SK-MEL-5 (cell line): ENCODE data around the gene C5orf24. TPM values are rescaled to one million over a fixed set of nuclear protein-coding genes. Genes with fewer than 3 reads are reported as not detected.
"Not testable (repeated sequence)": the region's sequence is repeated elsewhere in the genome, so short reads cannot be mapped to it uniquely, and the experiment has no call there.

Source experiments
- DNase-seq: peaks from one replicate; pipeline ENCODE4 v3.0.0-alpha.2; 2016; ENCODE audit warnings: low read depth, low spot score
- in situ Hi-C: cut with HindIII; loops from 2 replicates; pipeline ENCODE4 v1.10.0; 2016; ENCODE audit warnings: low sequenced_read_pairs, high pct_unique_total_duplicates, low pct_unique_long_range_greater_than_20kb
- polyA plus RNA-seq, 2 experiments: library from polyadenylated mRNA; depleted of rRNA; stranded (reverse); fragments of >200 nt; gene quantifications; 2 replicates each; pipeline ENCODE4 v1.2.3, GENCODE V29; 2015
- total RNA-seq: library from RNA; depleted of rRNA; stranded (reverse); fragments of >200 nt; shearing (Covaris generic); gene quantifications from 2 replicates; pipeline ENCODE4 v1.2.3, GENCODE V29; 2014; rRNA removed

C5orf24 gene
- total RNA-seq: 41.7 and 42.2 TPM in 2 replicates
- 42.9 and 52.6 TPM in 2 replicates for polyA plus RNA-seq (2015; cell fraction: cytosol; rRNA removed)
- polyA plus RNA-seq (2015; cell fraction: nucleus; rRNA removed): 53.8 and 61.4 TPM in 2 replicates

- peak; percentile 94 for DNase-seq
- in situ Hi-C loops: no loop called here
Measured at GRCh38 chr5:134845852-134846640, at the start of gene C5orf24. Gene C5orf24 (plus strand): TSS chr5:134845968. CDS start chr5:134854901, 8,933 bp downstream.

GRCh38 chr5:134798468-134798867 is 47.3 kb upstream of the C5orf24 start:
- no peak for DNase-seq
- in situ Hi-C loops: no loop called here

GRCh38 chr5:134803821-134804220 is 41.9 kb upstream of the C5orf24 start:
- DNase-seq: no peak
- in situ Hi-C loops: no loop called here

GRCh38 chr5:134813407-134813806 is 32.4 kb upstream of the C5orf24 start:
- in situ Hi-C loops: no loop called here

GRCh38 chr5:134813827-134814226 is 31.9 kb upstream of the C5orf24 start:
- in situ Hi-C loops: no loop called here
- DNase-seq: no peak

More at GRCh38 chr5:134813407-134813806, 32.4 kb upstream of the C5orf24 start:
- DNase-seq: no peak

GRCh38 chr5:134817006-134817405 is 28.8 kb upstream of the C5orf24 start:
- in situ Hi-C loops: no loop called here
- no peak for DNase-seq

DNA sequence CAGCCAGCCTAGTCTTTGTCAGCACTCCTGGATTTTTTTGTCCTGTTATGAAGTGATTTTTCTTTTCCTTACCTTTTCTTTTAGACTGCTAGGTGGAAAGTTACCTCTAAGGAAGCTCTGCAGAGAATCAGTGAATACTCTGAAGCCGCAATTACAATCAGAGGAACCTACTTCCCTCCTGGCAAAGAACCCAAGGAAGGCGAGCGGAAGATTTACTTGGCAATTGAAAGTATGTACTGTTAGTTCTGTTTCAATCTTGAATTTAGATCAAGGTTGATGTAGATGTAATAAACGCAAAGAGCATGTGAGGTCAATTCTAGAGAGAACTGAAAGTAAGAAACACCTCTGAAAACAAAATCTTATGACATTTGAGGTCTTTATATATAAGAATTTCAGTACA is 27.0 kb upstream of the C5orf24 start:
- in situ Hi-C loops: no loop called here

GRCh38 chr5:134819407-134819963 is 26.3 kb upstream of the C5orf24 start:
- no peak for DNase-seq
- in situ Hi-C loops: no loop called here

More for the DNA sequence above, 27.0 kb upstream of the C5orf24 start:
- DNase-seq: no peak

- in situ Hi-C loops: no loop called here
- no peak for DNase-seq
Measured at GRCh38 chr5:134821841-134822240, 23.9 kb upstream of the C5orf24 start.

DNA sequence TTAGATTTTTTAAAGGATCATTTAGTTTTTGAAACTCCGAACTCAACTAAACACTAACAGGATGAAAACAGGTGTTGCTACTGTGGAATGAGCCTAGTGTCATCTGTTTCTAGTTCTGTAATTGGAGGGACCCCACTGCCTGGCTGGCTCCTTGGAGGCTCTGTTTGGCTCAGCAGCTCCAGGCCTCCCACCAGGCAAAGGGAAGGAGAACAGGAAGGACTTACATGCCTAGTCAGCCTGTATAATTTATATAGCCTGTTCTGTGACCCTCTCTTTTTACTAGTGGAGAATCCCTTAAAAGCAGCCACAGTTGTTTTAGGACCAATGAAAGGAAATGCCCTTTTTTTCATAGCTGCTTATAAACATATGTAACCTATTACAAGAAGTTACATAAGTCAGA is 21.1 kb upstream of the C5orf24 start:
- DNase-seq: no peak
- in situ Hi-C loops: no loop called here

DNA sequence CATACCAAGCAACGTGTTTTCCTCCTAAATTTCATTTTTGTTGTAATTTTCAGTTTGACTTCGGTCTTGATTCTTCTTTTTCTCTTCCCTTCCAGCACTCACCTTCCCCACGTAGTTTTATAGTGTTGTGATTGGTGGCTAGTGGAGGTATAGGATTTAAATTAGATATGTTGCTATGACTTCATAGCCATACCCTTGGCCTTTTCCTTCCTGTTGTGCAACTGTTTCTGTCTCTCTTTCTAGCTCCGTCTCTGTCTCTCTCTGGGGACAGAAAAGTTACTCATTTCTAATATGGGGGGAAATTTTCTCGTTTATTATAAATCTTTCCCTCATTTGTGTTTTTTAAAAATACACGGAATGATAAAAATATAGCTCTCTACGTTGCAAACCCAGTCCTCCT is 20.6 kb upstream of the C5orf24 start:
- in situ Hi-C loops: no loop called here
- no peak for DNase-seq

DNA sequence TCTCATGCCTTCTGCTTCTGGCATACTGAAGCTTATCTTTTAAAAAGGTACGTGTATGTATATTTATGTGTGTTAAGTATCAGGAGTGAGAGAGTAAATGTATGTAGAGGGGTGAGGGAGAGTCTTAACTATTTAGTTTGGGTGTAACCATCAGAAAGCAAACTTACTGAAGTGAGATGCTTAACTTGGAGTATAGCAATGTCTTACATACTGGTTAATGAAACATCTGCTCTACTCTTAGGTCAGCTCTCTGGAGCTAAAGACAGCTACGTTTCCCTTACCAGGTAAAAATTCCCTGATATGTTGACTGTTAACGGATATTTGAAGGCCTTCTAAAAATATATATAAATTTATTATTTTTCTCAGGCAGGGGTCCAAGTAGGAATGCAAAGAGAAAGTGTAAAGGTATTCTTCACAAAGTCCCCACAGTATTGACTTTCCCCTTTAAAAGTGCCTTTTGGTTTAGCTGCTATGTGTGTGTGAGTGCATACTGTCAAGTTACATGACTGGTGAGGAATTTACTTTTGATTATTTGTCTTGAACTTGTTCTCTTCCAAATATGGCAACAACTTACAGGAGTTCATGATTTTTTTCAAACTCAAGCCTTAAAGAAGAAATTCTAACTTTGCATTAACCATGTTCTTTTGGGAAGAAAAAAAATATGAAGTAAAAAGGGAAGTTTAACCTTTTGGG is 12.3 kb upstream of the C5orf24 start:
- in situ Hi-C loops: no loop called here
- no peak for DNase-seq

DNA sequence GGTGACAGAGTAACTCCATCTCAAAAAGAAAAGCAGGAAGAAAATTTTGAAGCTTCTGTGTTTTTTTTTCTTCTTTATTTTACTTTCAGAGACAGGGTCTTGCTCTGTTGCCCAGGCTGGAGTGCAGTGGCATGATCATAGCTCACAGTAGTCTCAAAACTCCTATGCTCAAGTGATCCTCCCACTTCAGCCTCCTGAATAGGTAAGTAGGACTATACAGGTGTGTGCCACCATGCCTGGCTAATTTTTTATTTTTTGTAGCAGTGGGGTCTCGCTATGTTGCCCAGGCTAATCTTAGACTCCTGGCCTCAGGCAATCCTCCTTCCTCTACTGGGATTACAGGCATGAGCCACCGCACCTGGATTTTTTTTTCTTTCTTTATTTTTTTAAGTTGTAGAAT is 10.1 kb upstream of the C5orf24 start:
- DNase-seq: no peak
- in situ Hi-C loops: no loop called here

- in situ Hi-C loops: no loop called here
- DNase-seq: no peak
Measured at GRCh38 chr5:134837530-134838181, 8.1 kb upstream of the C5orf24 start.

DNA sequence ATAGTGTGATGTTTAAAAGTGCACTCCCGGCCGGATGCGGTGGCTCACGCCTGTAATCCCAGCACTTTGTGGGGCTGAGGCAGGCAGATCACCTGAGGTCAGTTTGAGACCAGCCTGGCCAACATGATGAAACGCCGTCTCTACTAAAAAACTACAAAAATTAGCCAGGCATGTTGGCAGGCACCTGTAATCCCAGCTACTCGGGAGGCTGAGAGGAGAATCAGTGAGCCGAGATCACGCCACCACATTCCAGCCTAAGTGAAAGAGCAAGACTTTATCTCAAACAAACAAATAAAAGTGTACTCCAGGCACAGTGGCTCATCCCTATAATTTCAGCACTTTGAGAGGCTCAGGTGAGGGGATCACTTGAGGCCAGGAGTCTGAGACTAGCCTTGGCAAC is 7.4 kb upstream of the C5orf24 start:
- in situ Hi-C loops, DNase-seq: not testable (repeated sequence)

GRCh38 chr5:134840811-134841210 is 5.0 kb upstream of the C5orf24 start:
- in situ Hi-C loops: no loop called here

DNA sequence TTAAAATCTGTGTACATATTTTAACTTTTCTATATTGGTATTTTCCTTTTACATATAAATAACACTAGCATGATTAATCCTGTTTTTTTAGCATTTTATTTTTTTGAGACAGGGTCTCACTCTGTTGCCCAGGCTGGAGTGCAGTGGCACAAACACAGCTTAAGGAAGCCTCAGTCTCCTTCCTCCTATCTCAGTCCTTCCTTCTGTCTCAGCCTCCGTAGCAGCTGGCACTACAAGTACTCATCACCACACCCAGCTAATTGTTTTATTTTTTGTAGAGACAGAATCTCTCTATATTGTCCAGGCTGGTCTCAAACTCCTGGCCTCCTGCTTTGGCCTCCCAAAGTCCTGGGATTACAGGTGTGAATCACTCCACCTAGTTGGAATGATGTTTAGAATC is 1.5 kb upstream of the C5orf24 start:
- DNase-seq: no peak
- in situ Hi-C loops: no loop called here

More at GRCh38 chr5:134840811-134841210, 5.0 kb upstream of the C5orf24 start:
- peak; percentile 62 for DNase-seq

DNA sequence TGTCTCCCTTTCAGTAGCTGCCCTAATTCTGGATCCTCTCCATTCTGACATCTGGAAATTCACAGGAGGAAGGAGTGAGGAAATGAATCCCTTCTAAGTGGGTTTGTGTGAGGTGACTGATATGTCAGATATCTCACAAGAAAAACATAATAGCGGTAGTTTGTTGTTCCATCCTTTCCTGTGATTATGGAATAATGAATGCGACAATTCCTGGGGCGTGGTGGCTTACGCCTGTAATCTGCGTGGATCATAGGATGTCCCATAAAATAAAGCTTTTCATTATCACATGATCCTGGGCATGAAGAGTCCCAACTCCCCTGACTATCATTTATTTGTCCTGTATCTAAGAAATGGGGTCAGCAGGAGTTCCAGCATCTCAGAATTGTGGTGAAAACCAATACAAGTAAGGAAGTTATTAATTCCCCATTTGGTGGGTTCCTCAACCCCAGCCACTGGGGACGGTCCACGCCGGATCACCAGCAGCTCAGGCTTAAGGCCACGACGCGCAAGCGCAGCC is 375 bp upstream of the C5orf24 start:
- DNase-seq: no peak
- in situ Hi-C loops: no loop called here
